ENCODE results near the gene ARL4A. TPM values are rescaled to one million over a fixed set of nuclear protein-coding genes. Genes with fewer than 3 reads are reported as not detected.
"Not testable (repeated sequence)": the region's sequence is repeated elsewhere in the genome, so short reads cannot be mapped to it uniquely, and the experiment has no call there.

Gene ARL4A
- total RNA-seq, 2 experiments from 2014 or later: 72.5 to 75.9 TPM

DNA sequence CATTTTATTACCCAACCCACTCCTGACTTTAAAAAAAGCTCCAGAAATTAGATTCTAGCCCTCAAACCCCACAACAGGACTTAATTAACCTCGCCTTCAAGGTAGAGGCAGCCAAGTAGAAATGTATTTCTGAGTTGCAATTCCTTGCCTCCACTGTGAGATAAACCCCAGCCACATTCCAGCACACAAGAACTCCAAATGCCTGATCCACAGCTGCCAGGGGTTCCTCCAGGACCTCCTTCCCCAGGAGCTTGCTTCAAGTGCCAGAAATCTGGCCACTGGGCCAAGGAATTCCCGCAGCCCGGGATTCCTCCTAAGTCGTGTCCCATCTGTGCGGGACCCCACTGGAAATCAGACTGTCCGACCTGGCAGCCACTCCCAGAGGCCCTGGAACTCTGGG is 25.9 kb upstream of the ARL4A start:
- POLR2A ChIA-PET: no interaction called here
- Histone ChIP-seq H3K36me3 (ENCODE audit: insufficient read depth, low read length) (no peaks in the 10 kb centered on the region), H3K27ac (ENCODE audit: low read depth in 1 of 2, low read length in 2 of 2) (no peak overlapping the region), H3K9me3 (ENCODE audit: control insufficient read depth in 1 of 2, insufficient read depth in 1 of 2, low read length in 2 of 2) (no peaks in the 10 kb centered on the region), H3K4me3 (ENCODE audit: low read length) (no peak overlapping the region), H3K27me3 (ENCODE audit: control insufficient read depth in 1 of 2, insufficient read depth in 2 of 2, low read length in 2 of 2) (no peaks in the 10 kb centered on the region), H3K4me1 (ENCODE audit: insufficient read depth, low read length) (no peaks in the 10 kb centered on the region)
- TF ChIP-seq, protein P1, sequence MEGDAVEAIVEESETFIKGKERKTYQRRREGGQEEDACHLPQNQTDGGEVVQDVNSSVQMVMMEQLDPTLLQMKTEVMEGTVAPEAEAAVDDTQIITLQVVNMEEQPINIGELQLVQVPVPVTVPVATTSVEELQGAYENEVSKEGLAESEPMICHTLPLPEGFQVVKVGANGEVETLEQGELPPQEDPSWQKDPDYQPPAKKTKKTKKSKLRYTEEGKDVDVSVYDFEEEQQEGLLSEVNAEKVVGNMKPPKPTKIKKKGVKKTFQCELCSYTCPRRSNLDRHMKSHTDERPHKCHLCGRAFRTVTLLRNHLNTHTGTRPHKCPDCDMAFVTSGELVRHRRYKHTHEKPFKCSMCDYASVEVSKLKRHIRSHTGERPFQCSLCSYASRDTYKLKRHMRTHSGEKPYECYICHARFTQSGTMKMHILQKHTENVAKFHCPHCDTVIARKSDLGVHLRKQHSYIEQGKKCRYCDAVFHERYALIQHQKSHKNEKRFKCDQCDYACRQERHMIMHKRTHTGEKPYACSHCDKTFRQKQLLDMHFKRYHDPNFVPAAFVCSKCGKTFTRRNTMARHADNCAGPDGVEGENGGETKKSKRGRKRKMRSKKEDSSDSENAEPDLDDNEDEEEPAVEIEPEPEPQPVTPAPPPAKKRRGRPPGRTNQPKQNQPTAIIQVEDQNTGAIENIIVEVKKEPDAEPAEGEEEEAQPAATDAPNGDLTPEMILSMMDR (IDR thresholded peaks at IDR 0.05): no peak
- H3K36me3 Mint-ChIP-seq (ENCODE audit: low read depth): no peaks in the 10 kb centered on the region
- no peaks in the 10 kb centered on the region for H3K4me1 Mint-ChIP-seq (ENCODE audit: low read depth)
- ATAC-seq (ENCODE audit: poor library complexity) (no peak), DNase-seq (no peak)
- H3K27ac Mint-ChIP-seq: no peak overlapping the region
- no peak overlapping the region for H3K4me3 Mint-ChIP-seq
- CTCF ChIA-PET: no interaction called here
- H3K27me3 Mint-ChIP-seq: no peaks in the 10 kb centered on the region
- no peaks in the 10 kb centered on the region for H3K9me3 Mint-ChIP-seq
- intact Hi-C loops (cut with DNase I, micrococcal nuclease): no loop called here

DNA sequence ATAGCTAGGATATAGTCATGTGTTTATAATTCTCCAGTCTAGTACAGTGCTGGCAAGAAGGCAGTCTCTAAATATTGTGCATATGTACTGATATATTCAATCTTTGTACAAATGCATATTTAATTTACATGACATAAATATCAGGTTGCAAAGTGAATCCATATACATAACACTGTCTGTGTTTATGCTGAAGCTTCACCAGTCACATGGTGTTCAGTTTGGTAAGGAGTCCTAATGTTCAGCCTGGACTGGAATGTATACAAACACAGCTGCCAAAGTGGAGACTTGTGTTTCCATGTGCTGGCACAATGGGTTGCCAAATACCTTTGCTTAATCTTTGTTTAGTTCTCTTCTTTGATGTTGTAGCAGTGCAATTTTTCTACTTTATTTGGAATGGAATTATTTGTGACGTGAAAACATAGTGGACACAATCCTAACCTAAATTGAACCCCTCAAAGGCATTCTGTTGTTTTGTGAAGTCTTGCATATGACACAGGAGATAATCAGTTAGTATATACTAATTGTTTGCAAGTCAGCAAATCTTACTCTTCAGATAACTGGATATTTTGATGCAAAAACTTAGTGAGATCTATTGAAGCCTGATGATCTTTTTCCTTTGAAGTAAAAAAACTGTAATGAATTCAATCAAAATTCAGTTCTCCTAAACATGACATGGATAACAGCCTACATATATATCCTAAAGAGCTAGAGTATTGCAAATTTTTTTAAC is 17.3 kb upstream of the ARL4A start:
- CTCF ChIA-PET: no interaction called here
- ATAC-seq (ENCODE audit: poor library complexity): no peak
- H3K4me3 ChIP-seq (ENCODE audit: low read length): no peak overlapping the region

DNA sequence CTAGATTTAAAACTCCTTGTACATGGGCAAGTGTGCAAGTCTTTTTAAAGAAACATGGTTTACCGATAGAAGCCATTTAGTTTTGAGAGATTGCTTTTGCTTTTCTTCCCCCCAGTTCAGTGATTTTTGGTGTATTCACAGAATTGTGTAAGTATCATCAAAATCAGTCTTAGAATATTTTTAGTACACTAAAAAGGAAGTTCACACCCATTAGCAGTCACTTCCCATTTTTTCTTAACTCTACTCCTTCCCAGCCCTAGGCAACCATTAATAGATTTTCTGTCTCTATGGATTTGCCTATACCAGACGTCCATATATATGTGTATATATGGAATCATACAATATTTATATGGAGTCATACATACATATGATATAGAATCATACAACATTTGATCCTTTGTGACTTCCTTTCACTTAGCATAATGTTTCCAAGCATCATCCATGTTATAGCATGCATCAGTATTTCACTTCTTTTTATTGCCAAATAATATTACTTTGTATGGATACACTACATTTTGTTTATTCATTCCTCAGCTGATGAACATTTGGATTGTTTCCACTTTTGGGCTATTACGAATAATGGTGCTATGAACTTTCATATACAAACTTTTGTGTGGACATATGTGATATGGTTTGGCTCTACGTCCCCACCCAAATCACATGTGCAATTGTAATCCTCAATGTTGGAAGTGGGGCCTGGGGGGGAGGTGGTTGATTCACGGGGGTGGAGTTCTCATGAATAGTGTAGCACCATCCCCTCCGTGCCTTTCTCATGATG is 16.5 kb upstream of the ARL4A start:
- CTCF ChIA-PET: no interaction called here
- H3K27me3 ChIP-seq (ENCODE audit: control insufficient read depth in 1 of 2, insufficient read depth in 2 of 2, low read length in 2 of 2): no peaks in the 10 kb centered on the region
- no peaks in the 10 kb centered on the region for H3K9me3 ChIP-seq (ENCODE audit: control insufficient read depth in 1 of 2, insufficient read depth in 1 of 2, low read length in 2 of 2)
- H3K27me3 Mint-ChIP-seq: no peaks in the 10 kb centered on the region
- DNase-seq: no peak
- no peak overlapping the region for H3K27ac ChIP-seq (ENCODE audit: low read depth in 1 of 2, low read length in 2 of 2)
- no peaks in the 10 kb centered on the region for H3K9me3 Mint-ChIP-seq
- peaks cover 7% of the 10 kb centered on the region for H3K4me1 ChIP-seq (ENCODE audit: insufficient read depth, low read length)
- intact Hi-C loops (cut with DNase I, micrococcal nuclease): no loop called here
- no peak overlapping the region for H3K27ac Mint-ChIP-seq
- H3K4me1 Mint-ChIP-seq (ENCODE audit: low read depth): peaks cover 17% of the 10 kb centered on the region
- no peaks in the 10 kb centered on the region for H3K36me3 ChIP-seq (ENCODE audit: insufficient read depth, low read length)
- no peak overlapping the region for H3K4me3 ChIP-seq (ENCODE audit: low read length)
- H3K36me3 Mint-ChIP-seq (ENCODE audit: low read depth): no peaks in the 10 kb centered on the region
- no peak overlapping the region for H3K4me3 Mint-ChIP-seq
- TF ChIP-seq, protein P1 (IDR thresholded peaks at IDR 0.05): no peak
- POLR2A ChIA-PET: no interaction called here
- ATAC-seq (ENCODE audit: poor library complexity): no peak

More for the DNA sequence above, 17.3 kb upstream of the ARL4A start:
- Histone ChIP-seq H3K36me3 (ENCODE audit: insufficient read depth, low read length) (no peaks in the 10 kb centered on the region), H3K27ac (ENCODE audit: low read depth in 1 of 2, low read length in 2 of 2) (no peak overlapping the region), H3K4me1 (ENCODE audit: insufficient read depth, low read length) (peaks cover 4% of the 10 kb centered on the region), H3K27me3 (ENCODE audit: control insufficient read depth in 1 of 2, insufficient read depth in 2 of 2, low read length in 2 of 2) (no peaks in the 10 kb centered on the region), H3K9me3 (ENCODE audit: control insufficient read depth in 1 of 2, insufficient read depth in 1 of 2, low read length in 2 of 2) (no peaks in the 10 kb centered on the region)
- H3K36me3 Mint-ChIP-seq (ENCODE audit: low read depth): no peaks in the 10 kb centered on the region
- H3K4me3 Mint-ChIP-seq: no peak overlapping the region
- POLR2A ChIA-PET: no interaction called here
- H3K27me3 Mint-ChIP-seq: no peaks in the 10 kb centered on the region
- TF ChIP-seq, protein P1 (IDR thresholded peaks at IDR 0.05): no peak
- intact Hi-C loops (cut with DNase I, micrococcal nuclease): loop anchor here in 1 of 2 experiments (5.0 kb wide), 1 partner anchor 53 kb away; no protein-coding TSS in a partner anchor
- H3K9me3 Mint-ChIP-seq: no peaks in the 10 kb centered on the region
- peaks cover 14% of the 10 kb centered on the region for H3K4me1 Mint-ChIP-seq (ENCODE audit: low read depth)
- DNase-seq: no peak
- no peak overlapping the region for H3K27ac Mint-ChIP-seq

DNA sequence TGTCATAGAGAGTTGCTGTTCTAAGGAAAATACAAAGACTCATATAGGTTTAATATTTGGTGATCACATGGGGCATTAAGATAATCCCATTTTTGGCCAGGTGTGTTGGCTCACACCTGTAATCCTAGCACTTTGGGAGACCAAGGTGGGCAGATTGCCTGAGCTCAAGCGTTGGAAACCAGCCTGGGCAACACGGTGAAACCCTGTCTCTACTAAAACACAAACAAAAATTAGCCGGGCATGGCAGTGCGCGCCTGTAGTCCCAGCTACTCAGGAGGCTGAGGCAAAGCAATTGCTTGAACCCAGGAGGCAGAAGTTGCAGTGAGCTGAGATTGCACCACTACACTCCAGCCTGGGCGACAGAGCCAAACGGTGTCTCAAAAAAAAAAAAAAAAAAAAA is 14.0 kb upstream of the ARL4A start:
- H3K36me3 ChIP-seq (ENCODE audit: insufficient read depth, low read length); H3K4me3 ChIP-seq (ENCODE audit: low read length); POLR2A ChIA-PET; intact Hi-C loops (cut with DNase I, micrococcal nuclease); H3K27ac Mint-ChIP-seq; H3K36me3 Mint-ChIP-seq (ENCODE audit: low read depth); H3K9me3 ChIP-seq (ENCODE audit: control insufficient read depth in 1 of 2, insufficient read depth in 1 of 2, low read length in 2 of 2); H3K9me3 Mint-ChIP-seq; ATAC-seq (ENCODE audit: poor library complexity); DNase-seq; H3K4me3 Mint-ChIP-seq; H3K27me3 Mint-ChIP-seq; H3K4me1 ChIP-seq (ENCODE audit: insufficient read depth, low read length); H3K27ac ChIP-seq (ENCODE audit: low read depth in 1 of 2, low read length in 2 of 2); H3K27me3 ChIP-seq (ENCODE audit: control insufficient read depth in 1 of 2, insufficient read depth in 2 of 2, low read length in 2 of 2): not testable (repeated sequence)
- CTCF ChIA-PET: interaction anchor here (2.0 kb wide), 1 partner anchor 13 kb away, joined by 28 read pairs; the partner anchor contains the start of gene ARL4A
- peaks cover 17% of the 10 kb centered on the region for H3K4me1 Mint-ChIP-seq (ENCODE audit: low read depth)

All from CD4-positive, alpha-beta T cell (primary cell).